H1 (cell line): ENCODE measurements around the gene GLS2.

Source experiments
- CBX5 ChIP-seq: fragments of 300-800, 300-1000 bp; sonication (generic); IDR thresholded peaks from 2 replicates; pipeline ENCODE4 v1.7.1; 2016; ENCODE audit warnings: antibody characterized with exemption, low read length, low read depth
- CEBPB ChIP-seq: IDR thresholded peaks from 2 replicates; pipeline ENCODE4 v1.6.1; 2012; ENCODE audit warnings: low read depth, low read length
- CTCF ChIP-seq, 3 experiments: IDR thresholded peaks; 1 replicate in 2 of 3; 2 replicates in 1 of 3; pipeline versions ENCODE4 v1.5.1 to v1.6.1; 2011; ENCODE audit warnings: low read length in 3 of 3, mild to moderate bottlenecking in 3 of 3, inconsistent platforms in 2 of 3, low read depth in 1 of 3, moderate library complexity in 1 of 3; ENCODE audit not compliant: insufficient read depth in 1 of 3; ENCODE audit errors: control extremely low read depth in 1 of 3
- EGR1 ChIP-seq: IDR thresholded peaks from 2 replicates; pipeline ENCODE4 v1.6.1; 2011; ENCODE audit warnings: low read depth, low read length, borderline replicate concordance
- GABPA ChIP-seq: IDR thresholded peaks from 2 replicates; pipeline ENCODE4 v1.6.1; 2011; ENCODE audit warnings: mild to moderate bottlenecking, low read length, moderate library complexity, borderline replicate concordance; ENCODE audit not compliant: insufficient read depth
- MAFK ChIP-seq: IDR thresholded peaks from 2 replicates; pipeline ENCODE4 v1.6.1; 2012; ENCODE audit warnings: low read depth, mild to moderate bottlenecking, improper control_type of control experiment, low read length
- PHF8 ChIP-seq: fragments of 200-600 bp; sonication (generic); conservative IDR thresholded peaks from 2 replicates; pipeline ENCODE4 v1.7.1; 2012; ENCODE audit warnings: low read depth, mild to moderate bottlenecking, inconsistent platforms, low read length, moderate library complexity
- POLR2A ChIP-seq, 2 experiments: IDR thresholded peaks; 1 replicate in 1 of 2; 2 replicates in 1 of 2; pipeline ENCODE4 v1.6.1; 2011; ENCODE audit warnings: low read depth in 2 of 2, low read length in 2 of 2, mild to moderate bottlenecking in 2 of 2; ENCODE audit errors: control extremely low read depth in 1 of 2
- POLR2AphosphoS5 ChIP-seq: IDR thresholded peaks from 2 replicates; pipeline ENCODE4 v1.6.1; 2011; ENCODE audit warnings: low read depth, low read length
- RAD21 ChIP-seq, 2 experiments: IDR thresholded peaks in 1 of 2; conservative IDR thresholded peaks in 1 of 2; 2 replicates each; pipeline ENCODE4 v1.6.1; 2011; ENCODE audit warnings: low read depth in 2 of 2, low read length in 2 of 2, improper control_type of control experiment in 1 of 2, inconsistent platforms in 1 of 2, mild to moderate bottlenecking in 1 of 2, moderate library complexity in 1 of 2
- RBBP5 ChIP-seq: IDR thresholded peaks from 2 replicates; pipeline ENCODE4 v1.7.1; 2012; ENCODE audit warnings: low read depth, mild to moderate bottlenecking, inconsistent platforms, low read length, moderate library complexity, borderline replicate concordance
- SIN3A ChIP-seq, 2 experiments: IDR thresholded peaks in 1 of 2; conservative IDR thresholded peaks in 1 of 2; 2 replicates each; pipeline ENCODE4 v1.6.1; 2011 to 2012; ENCODE audit warnings: low read length in 2 of 2, improper control_type of control experiment in 1 of 2, low read depth in 1 of 2, mild to moderate bottlenecking in 1 of 2
- TAF1 ChIP-seq: IDR thresholded peaks from 2 replicates; pipeline ENCODE4 v1.6.1; 2011; ENCODE audit warnings: mild to moderate bottlenecking, low read depth, low read length

GRCh38 chr12:56457817-56458216 lies 30.1 kb downstream of the GLS2 start:
- TF ChIP-seq SIN3A (conservative IDR thresholded peaks at IDR 0.05 in 1 of 2, IDR thresholded peaks at IDR 0.05 in 1 of 2; ENCODE audit: low read depth in 1 of 2, low read length in 2 of 2) (no peak), RAD21 (IDR thresholded peaks at IDR 0.05 in 1 of 2, conservative IDR thresholded peaks at IDR 0.05 in 1 of 2; ENCODE audit: low read depth in 2 of 2, low read length in 2 of 2) (no peak), CTCF (IDR thresholded peaks at IDR 0.05; ENCODE audit: control extremely low read depth in 1 of 3, insufficient read depth in 1 of 3, low read depth in 1 of 3, low read length in 3 of 3) (no peak), GABPA (no peak), TAF1 (no peak), CEBPB (no peak), POLR2A (IDR thresholded peaks at IDR 0.05; ENCODE audit: control extremely low read depth in 1 of 2, low read depth in 2 of 2, low read length in 2 of 2) (no peak), EGR1 (no peak), MAFK (no peak), POLR2AphosphoS5 (no peak), RBBP5 (no peak), PHF8 (no peak), CBX5 (no peak)
